CD14-positive monocyte (primary cell): ENCODE measurements around the gene CNTN4. TPM values are rescaled to one million over a fixed set of nuclear protein-coding genes. Genes with fewer than 3 reads are reported as not detected.

Source experiments
- DNase-seq, 3 donors: peaks; one replicate each; pipeline ENCODE4 v3.0.0-alpha.2; 2011 to 2022
- H2AFZ ChIP-seq: 2 replicates; pipeline ENCODE4 v1.6.0; 2012; ENCODE audit warnings: mild to moderate bottlenecking, low read depth, low read length, inconsistent platforms; ENCODE audit not compliant: insufficient read depth, poor library complexity, severe bottlenecking
- H3K27ac ChIP-seq, 2 donors: 1 replicate in 1 of 2; 2 replicates in 1 of 2; pipeline ENCODE4 v1.5.1; 2012 to 2013; ENCODE audit warnings: low read length in 2 of 2, control low read depth in 1 of 2, inconsistent platforms in 1 of 2, low read depth in 1 of 2, mild to moderate bottlenecking in 1 of 2
- H3K27me3 ChIP-seq, 2 donors: one replicate each; pipeline versions ENCODE4 v1.6.0 to v1.6.1; 2011 to 2013; ENCODE audit warnings: low read length in 2 of 2; ENCODE audit not compliant: control insufficient read depth in 2 of 2, insufficient read depth in 2 of 2
- H3K36me3 ChIP-seq, 2 donors: replicated peaks in 1 of 2; 1 replicate in 1 of 2; 2 replicates in 1 of 2; pipeline versions ENCODE4 v1.5.1 to v1.6.1; 2012 to 2013; ENCODE audit warnings: low read length in 2 of 2, control low read depth in 1 of 2, inconsistent platforms in 1 of 2, mild to moderate bottlenecking in 1 of 2; ENCODE audit not compliant: insufficient read depth in 2 of 2, control insufficient read depth in 1 of 2
- H3K4me1 ChIP-seq, 2 donors: 1 replicate in 1 of 2; 2 replicates in 1 of 2; pipeline versions ENCODE4 v1.5.1 to v1.6.1; 2012 to 2013; ENCODE audit warnings: low read length in 2 of 2, control low read depth in 1 of 2, inconsistent platforms in 1 of 2, mild to moderate bottlenecking in 1 of 2, moderate library complexity in 1 of 2; ENCODE audit not compliant: insufficient read depth in 2 of 2, control insufficient read depth in 1 of 2
- H3K4me2 ChIP-seq: replicated peaks from 2 replicates; pipeline ENCODE3; 2012; ENCODE audit warnings: low read length, moderate library complexity, mild to moderate bottlenecking; ENCODE audit not compliant: poor library complexity, severe bottlenecking; ENCODE audit errors: extremely low read depth
- H3K4me3 ChIP-seq, 3 experiments: fragments of 200-600 bp in 1 of 3; sonication (generic) in 1 of 3; replicated peaks in 1 of 3; 1 replicate in 2 of 3; 2 replicates in 1 of 3; pipeline ENCODE4 v1.5.1; 2011 to 2013; ENCODE audit warnings: low read length in 3 of 3, mild to moderate bottlenecking in 3 of 3, control low read depth in 2 of 3, low read depth in 2 of 3, inconsistent platforms in 1 of 3, moderate library complexity in 1 of 3
- H3K79me2 ChIP-seq: 2 replicates; pipeline ENCODE4 v1.6.0; 2012; ENCODE audit warnings: mild to moderate bottlenecking, control low read depth, inconsistent platforms, low read length, moderate library complexity; ENCODE audit not compliant: insufficient read depth
- H3K9ac ChIP-seq: 2 replicates; pipeline ENCODE4 v1.6.0; 2017; ENCODE audit warnings: low read length, mild to moderate bottlenecking; ENCODE audit not compliant: insufficient read depth, poor library complexity, severe bottlenecking
- H3K9me3 ChIP-seq, 2 donors: replicated peaks in 1 of 2; 1 replicate in 1 of 2; 2 replicates in 1 of 2; pipeline versions ENCODE4 v1.5.1 to v1.6.1; 2012 to 2013; ENCODE audit warnings: low read length in 2 of 2, control low read depth in 1 of 2; ENCODE audit not compliant: control insufficient read depth in 1 of 2, insufficient read depth in 1 of 2
- H4K20me1 ChIP-seq: 2 replicates; pipeline ENCODE4 v1.6.0; 2012; ENCODE audit warnings: mild to moderate bottlenecking, low read length, control low read depth, moderate library complexity; ENCODE audit not compliant: insufficient read depth
- H3K27ac Mint-ChIP-seq, 7 donors: one replicate each; pipeline ENCODE4 v1.8.0; 2020; ENCODE audit warnings: mild to moderate bottlenecking in 7 of 7, mixed read lengths in 7 of 7, moderate library complexity in 6 of 7, inconsistent platforms in 2 of 7
- H3K27me3 Mint-ChIP-seq, 3 donors: one replicate each; pipeline ENCODE4 v1.8.0; 2021 to 2022; ENCODE audit warnings: low read depth in 3 of 3, mild to moderate bottlenecking in 3 of 3, mixed read lengths in 3 of 3, moderate library complexity in 3 of 3, inconsistent platforms in 1 of 3
- H3K36me3 Mint-ChIP-seq, 2 donors: one replicate each; pipeline ENCODE4 v1.8.0; 2020; ENCODE audit warnings: mixed read lengths in 2 of 2, inconsistent platforms in 1 of 2, mild to moderate bottlenecking in 1 of 2
- H3K4me1 Mint-ChIP-seq: one replicate; pipeline ENCODE4 v1.8.0; 2020; ENCODE audit warnings: mild to moderate bottlenecking, mixed read lengths
- H3K4me3 Mint-ChIP-seq, 2 donors: one replicate each; pipeline ENCODE4 v1.8.0; 2020; ENCODE audit warnings: mild to moderate bottlenecking in 2 of 2, mixed read lengths in 2 of 2, moderate library complexity in 1 of 2
- H3K9me3 Mint-ChIP-seq, 7 donors: one replicate each; pipeline ENCODE4 v1.8.0; 2020 to 2022; ENCODE audit warnings: mixed read lengths in 7 of 7, mild to moderate bottlenecking in 6 of 7, moderate library complexity in 6 of 7, inconsistent platforms in 2 of 7
- WGBS: methylation state at CpG from one replicate; pipeline ENCODE4 v1.1.5; 2013; ENCODE audit warnings: missing lambda C conversion rate; ENCODE audit not compliant: insufficient coverage; 5-methylcytosine and 5-hydroxymethylcytosine counted together
- intact Hi-C, 2 donors: fragments of 100-400 bp; cut with micrococcal nuclease; formaldehyde crosslinking; loops; one replicate each; pipeline versions ENCODE4 v1.15.0 to v1.15.1; 2023
- polyA plus RNA-seq, 3 donors: library from polyadenylated mRNA; depleted of rRNA in 1 of 3; unstranded in 2 of 3; stranded (reverse) in 1 of 3; fragments of 300-500 nt in 2 of 3; fragments of >200 nt in 1 of 3; fragmentation: Illumina TruSeq in 2 of 3; gene quantifications; 1 replicate in 2 of 3; 2 replicates in 1 of 3; pipeline ENCODE4 v1.2.3, GENCODE V29; 2012 to 2021
- TF ChIP-seq, protein P1 (sequence below): fragments of 200-600 bp; IDR thresholded peaks from one replicate; pipeline ENCODE4 v1.8.0; 2022; ENCODE audit warnings: antibody characterized with exemption, mild to moderate bottlenecking

The CNTN4 gene
- polyA plus RNA-seq, 3 donors: not detected

DNA sequence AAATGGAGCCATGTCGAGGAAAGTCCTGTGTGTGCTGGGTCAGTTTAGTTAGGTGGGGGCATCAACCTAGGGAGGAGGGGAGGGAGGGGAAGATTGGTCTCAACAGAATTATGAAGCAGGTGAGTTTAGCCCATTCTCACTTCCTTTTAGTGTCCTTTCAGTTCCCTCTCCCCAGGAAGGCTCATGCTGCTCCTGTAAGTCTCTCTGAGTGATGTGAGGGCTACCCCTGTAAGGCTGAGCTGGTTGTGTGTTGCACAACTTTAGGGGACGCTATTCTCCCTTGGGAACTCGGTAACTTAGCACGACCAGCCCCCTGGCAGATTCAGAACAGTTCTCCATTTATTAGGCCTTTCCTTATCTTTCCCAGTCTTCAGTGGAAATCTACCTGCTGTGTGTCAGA, 990.4 kb downstream of the CNTN4 start:
- no peaks in the 10 kb centered on the region for H3K4me1 ChIP-seq
- no peak overlapping the region for H3K27ac Mint-ChIP-seq
- no peaks in the 10 kb centered on the region for H3K27me3 ChIP-seq
- peaks cover 0 to 21% (median 4%) of the 10 kb centered on the region in 7 donors for H3K9me3 Mint-ChIP-seq
- H3K9me3 ChIP-seq: no peaks in the 10 kb centered on the region
- no peak overlapping the region for H2AFZ ChIP-seq
- intact Hi-C loops: no loop called here
- WGBS: no CpG with 5 or more reads among the region's 4 CpGs
- no peaks in the 10 kb centered on the region for H3K79me2 ChIP-seq
- H3K4me3 ChIP-seq: no peak overlapping the region
- H3K4me1 Mint-ChIP-seq: peaks cover 5% of the 10 kb centered on the region
- no peaks in the 10 kb centered on the region for H3K36me3 Mint-ChIP-seq
- H3K4me2 ChIP-seq: no peak overlapping the region
- H3K4me3 Mint-ChIP-seq: no peak overlapping the region
- no peak overlapping the region for H3K9ac ChIP-seq
- TF ChIP-seq, protein P1, sequence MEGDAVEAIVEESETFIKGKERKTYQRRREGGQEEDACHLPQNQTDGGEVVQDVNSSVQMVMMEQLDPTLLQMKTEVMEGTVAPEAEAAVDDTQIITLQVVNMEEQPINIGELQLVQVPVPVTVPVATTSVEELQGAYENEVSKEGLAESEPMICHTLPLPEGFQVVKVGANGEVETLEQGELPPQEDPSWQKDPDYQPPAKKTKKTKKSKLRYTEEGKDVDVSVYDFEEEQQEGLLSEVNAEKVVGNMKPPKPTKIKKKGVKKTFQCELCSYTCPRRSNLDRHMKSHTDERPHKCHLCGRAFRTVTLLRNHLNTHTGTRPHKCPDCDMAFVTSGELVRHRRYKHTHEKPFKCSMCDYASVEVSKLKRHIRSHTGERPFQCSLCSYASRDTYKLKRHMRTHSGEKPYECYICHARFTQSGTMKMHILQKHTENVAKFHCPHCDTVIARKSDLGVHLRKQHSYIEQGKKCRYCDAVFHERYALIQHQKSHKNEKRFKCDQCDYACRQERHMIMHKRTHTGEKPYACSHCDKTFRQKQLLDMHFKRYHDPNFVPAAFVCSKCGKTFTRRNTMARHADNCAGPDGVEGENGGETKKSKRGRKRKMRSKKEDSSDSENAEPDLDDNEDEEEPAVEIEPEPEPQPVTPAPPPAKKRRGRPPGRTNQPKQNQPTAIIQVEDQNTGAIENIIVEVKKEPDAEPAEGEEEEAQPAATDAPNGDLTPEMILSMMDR: no peak
- no peaks in the 10 kb centered on the region for H4K20me1 ChIP-seq
- DNase-seq: no peak
- H3K27me3 Mint-ChIP-seq: peaks cover 0 to 4% (median 2%) of the 10 kb centered on the region in 3 donors
- H3K36me3 ChIP-seq: no peaks in the 10 kb centered on the region
- H3K27ac ChIP-seq: no peak overlapping the region

DNA sequence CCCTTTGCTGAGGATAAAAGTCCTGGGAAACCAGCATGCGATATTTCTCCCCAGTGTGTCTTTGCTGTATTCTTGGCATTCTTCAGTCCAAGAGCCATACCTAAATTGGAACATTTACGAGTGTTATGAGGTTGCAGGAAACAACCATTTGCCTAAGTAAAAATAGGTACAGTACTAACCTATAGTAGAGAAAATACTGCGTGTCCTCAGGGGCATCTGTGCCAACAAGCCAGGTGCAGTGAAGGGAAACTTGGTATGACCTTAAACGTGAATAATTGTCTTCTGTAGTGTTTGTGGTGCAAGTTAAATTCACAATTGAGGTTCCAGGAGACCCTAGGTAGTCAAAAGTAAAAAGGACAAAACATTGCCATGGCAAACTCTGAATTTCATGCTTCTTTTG, 999.3 kb downstream of the CNTN4 start:
- no peak overlapping the region for H3K4me2 ChIP-seq
- 100% methylated on average over 1 of the region's 4 CpGs for WGBS

More for the DNA sequence above, 999.3 kb downstream of the CNTN4 start:
- no peak overlapping the region for H2AFZ ChIP-seq
- H3K27ac ChIP-seq: no peak overlapping the region
- TF ChIP-seq, protein P1: no peak
- DNase-seq: no peak
- H3K36me3 ChIP-seq: no peaks in the 10 kb centered on the region
- H3K9ac ChIP-seq: no peak overlapping the region
- H3K9me3 ChIP-seq: no peaks in the 10 kb centered on the region
- H3K27me3 ChIP-seq: no peaks in the 10 kb centered on the region
- H3K4me1 ChIP-seq: no peaks in the 10 kb centered on the region
- no peaks in the 10 kb centered on the region for H3K4me1 Mint-ChIP-seq
- peaks cover 0 to 10% (median 2%) of the 10 kb centered on the region in 7 donors for H3K9me3 Mint-ChIP-seq
- no peak overlapping the region for H3K27ac Mint-ChIP-seq
- H3K27me3 Mint-ChIP-seq: peaks cover 0 to 5% (median 2%) of the 10 kb centered on the region in 3 donors
- no peak overlapping the region for H3K4me3 Mint-ChIP-seq
- H3K4me3 ChIP-seq: no peak overlapping the region
- H4K20me1 ChIP-seq: no peaks in the 10 kb centered on the region
- intact Hi-C loops: no loop called here
- no peaks in the 10 kb centered on the region for H3K79me2 ChIP-seq
- H3K36me3 Mint-ChIP-seq: no peaks in the 10 kb centered on the region
